Stimulated activated CD4-positive, alpha-beta T cell treated with anti-CD3 and anti-CD28 coated beads, Interleukin-4, amount 100 ng/mL, for 48 hours (primary cell): Measurements from ENCODE around the gene TMEFF1.

Experiments used
- DNase-seq, 2 donors: peaks; one replicate each; pipeline ENCODE4 v3.0.0-alpha.2; 2020; ENCODE audit warnings: low read depth in 2 of 2

TMEFF1 gene

DNA sequence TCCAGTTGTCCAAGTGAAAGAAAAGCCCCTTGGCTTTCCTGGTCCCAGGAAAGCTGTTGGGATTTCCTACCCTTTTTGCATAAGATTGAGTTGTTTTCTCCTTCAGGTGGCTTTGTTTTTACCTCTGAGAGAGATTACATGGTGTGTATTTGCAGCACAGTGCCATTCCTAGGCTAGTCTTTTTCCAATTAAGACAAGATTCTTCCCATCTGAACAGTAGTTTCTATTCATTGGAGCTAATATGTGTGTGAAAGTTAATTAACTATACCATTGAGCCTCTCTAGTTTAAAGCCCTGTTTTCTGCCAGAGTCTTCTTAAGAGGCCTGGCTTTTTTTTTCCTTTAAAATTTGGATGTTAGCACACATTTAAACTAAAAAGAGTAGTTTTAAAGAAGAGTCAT is 25.9 kb upstream of the TMEFF1 start:
- no peak for DNase-seq

DNA sequence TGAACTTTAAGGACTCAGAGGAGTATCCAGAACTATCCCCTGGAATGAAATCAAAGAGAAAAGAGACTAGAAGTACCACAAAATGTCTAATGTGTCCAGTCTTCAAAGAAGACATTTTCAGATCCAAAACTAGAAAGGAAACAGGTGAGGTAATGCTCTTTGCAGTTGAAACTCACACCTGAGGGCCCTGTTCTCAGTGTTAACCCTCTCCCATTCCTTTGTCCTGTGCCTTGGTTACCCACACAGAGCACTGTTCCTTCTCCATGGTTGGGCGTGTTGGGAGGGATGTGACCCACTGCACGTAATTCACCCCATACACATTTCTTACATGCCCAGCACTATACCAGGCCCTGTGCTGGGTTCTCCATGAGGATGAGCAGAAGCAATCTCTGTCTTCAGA is 24.7 kb upstream of the TMEFF1 start:
- DNase-seq = no peak

DNA sequence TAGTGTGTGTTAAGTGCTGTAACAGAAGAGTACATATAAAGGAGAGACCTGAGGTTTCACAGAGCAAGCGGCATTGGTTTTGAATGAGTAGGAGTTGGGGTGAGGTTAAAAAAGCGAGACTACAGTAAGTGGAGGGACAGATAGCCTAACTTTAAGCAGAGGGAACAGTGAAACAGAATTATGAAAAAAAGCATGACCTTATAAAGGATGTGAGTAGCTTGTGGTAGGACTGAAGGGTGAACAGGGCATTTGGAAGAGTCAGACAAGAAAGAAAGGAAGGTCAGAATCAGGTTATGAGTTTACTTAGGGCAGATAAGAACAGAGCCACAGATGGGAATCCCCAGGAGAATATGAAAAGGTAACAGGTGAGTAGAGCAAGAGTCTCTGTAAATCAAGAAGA is 23.5 kb upstream of the TMEFF1 start:
- no peak for DNase-seq

DNA sequence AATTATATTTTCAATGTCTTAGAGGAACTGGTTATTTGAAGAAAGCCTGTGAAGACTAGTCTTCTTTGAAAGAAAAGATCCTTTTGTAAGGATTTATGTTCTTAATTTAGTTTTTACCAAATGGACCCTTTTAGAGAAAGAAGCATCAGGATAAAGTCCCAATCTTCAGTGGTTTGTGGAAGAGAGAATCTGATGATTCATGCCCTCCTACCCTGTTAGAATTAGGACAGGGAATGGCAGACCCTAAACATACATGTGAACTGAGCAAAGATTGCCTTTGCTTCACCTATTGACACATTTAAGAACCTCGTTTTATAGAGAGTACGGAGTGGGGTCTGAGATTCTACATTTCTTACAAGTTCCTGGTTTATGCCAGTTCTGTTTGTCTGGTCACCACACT is 20.1 kb upstream of the TMEFF1 start:
- no peak for DNase-seq

DNA sequence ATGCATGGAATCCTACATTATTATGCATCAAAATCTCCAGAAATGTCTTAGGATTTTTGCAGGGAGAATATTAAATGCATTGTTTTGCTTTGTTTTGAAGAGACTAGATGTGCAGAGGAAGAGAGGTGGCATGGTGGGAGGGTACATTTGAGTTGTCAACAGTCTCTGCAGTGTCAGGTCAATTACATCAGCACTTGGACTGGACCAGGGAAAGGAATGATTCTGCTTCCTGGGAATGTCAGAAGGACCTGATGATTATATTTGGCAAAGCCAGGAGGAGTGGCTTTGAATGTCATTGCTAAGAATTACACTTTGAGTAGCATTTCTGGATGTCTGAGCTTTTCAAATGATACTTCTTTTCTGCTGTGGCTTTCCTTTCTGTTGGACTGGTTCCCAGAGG is 17.5 kb upstream of the TMEFF1 start:
- no peak for DNase-seq

- no peak for DNase-seq
These were observed 15.4 kb upstream of the TMEFF1 start for GRCh38 chr9:100457517-100457916.

- DNase-seq = no peak
These were observed 13.0 kb upstream of the TMEFF1 start for GRCh38 chr9:100459963-100460362.

DNA sequence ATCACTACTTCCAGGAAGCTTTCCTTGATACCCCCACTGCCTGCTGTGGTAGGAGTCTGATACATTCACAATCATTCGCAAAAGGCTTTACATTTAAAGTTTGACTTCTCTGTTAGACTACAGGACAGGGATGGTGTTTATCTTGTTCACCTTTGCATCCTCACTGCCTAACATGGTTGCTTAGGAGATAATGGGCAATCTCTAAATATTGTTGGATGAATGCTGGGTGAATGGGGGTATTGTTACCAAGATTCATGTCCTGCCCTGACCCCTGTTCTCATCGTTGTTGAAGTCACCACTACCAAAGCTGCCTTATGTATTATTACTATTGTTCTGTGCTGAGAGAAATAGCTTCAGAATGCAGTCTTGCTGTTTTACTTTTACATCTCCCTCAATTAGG is 7.7 kb upstream of the TMEFF1 start:
- DNase-seq = no peak

GRCh38 chr9:100465761-100466160 is 7.2 kb upstream of the TMEFF1 start:
- no peak for DNase-seq

GRCh38 chr9:100466171-100466828 is 6.6 kb upstream of the TMEFF1 start:
- DNase-seq = no peak

GRCh38 chr9:100466829-100467221 is 6.1 kb upstream of the TMEFF1 start:
- DNase-seq = no peak

DNA sequence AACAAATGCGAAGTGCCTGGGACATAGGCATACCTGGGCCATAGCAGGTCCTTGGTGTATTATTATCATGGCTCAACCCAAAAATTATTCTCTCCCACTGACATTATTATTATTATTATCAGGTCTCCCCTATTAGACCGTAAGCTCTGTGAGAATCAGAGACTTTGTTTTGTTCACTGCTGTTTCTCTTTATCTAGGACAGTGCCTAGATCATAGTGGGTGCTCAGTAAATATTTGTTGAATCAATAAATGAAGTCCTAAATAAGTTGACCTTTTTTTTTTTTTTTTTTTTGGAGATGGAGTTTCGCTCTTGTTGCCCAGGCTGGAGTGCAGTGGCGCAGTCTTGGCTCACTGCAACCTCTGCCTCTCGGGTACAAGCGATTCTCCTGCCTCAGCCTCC is 4.9 kb upstream of the TMEFF1 start:
- no peak for DNase-seq

- no peak for DNase-seq
These were observed 681 bp upstream of the TMEFF1 start for GRCh38 chr9:100472268-100472667.

DNA sequence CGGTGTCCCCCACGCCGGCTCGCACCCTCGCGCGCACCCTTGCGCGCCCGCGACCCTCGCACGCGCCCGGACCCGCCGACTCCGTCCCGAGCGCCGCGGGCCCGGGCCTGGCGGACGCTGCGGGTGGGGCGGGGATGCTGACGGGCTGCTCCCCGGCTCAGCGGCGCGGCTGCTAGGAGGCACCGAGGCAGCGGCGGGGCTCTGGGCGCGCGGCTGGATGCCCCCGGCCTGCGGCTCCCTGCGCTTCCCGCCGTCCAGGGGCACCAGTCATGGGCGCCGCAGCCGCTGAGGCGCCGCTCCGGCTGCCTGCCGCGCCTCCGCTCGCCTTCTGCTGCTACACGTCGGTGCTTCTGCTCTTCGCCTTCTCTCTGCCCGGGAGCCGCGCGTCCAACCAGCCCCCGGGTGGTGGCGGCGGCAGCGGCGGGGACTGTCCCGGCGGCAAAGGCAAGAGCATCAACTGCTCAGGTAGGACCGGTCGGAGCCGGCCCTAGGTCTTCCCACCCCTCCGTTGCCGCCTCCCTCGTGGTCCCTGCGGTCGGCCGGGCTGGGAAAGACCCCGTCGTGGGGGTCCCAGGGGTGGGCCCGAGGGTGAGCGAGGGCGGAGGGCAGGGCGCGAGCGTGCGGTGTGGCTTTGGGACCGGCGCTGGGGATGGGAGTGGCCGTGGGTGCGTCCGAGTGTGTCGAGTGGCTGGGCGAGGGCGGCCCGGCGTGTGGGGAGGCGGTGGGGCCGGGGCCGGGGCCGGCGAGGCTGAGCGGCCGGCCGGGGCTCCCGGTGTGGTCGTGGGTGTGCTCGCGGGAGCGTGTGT is 530 bp downstream of the TMEFF1 start:
- peak; percentile 22 to 38 for DNase-seq

DNA sequence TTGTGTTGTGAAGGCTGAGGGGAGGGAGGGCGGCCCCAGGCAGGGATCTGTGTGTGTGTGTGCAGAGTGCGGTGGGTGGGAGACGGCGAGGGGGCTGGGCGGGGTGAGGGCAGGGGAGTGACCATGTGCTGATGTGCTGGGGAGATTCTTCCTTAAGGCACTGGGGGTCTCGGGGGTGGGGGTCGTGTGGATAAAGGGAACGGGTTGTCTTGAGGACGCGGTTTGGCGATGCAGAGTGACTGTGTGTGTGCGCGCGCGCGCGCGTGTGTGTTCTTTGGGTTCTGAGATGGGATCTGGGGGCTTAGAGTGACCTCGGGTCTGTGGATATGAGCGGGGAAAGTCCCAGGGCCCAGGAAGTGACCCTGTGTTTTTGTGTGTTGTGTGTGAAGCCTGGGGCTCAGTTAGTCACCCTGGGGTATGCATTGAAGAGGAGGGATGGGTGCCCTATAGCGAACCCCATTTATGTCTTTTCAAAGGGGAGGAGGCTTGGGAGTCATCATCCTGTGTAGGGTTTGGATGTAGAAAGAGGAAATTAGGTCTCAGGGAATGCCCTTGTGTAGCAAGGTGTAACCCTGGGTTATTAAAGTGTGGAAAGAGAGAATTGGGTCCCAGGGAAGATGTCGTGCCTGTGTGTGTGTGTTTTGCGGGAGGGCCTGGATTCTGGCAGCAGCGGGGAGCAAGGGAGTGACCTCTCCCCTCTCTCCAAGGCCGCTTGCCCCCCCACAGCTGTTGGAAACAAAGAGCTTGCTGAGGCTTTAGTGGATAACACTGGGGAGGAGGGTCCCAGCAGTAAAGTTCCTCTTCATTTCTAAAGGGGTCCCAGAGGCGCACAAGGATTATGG is 1.4 kb downstream of the TMEFF1 start:
- DNase-seq = no peak

- no peak for DNase-seq
These were observed 2.0 kb downstream of the TMEFF1 start for GRCh38 chr9:100474924-100475276.

GRCh38 chr9:100477241-100477640 is 4.3 kb downstream of the TMEFF1 start:
- DNase-seq = no peak

GRCh38 chr9:100478192-100478591 is 5.2 kb downstream of the TMEFF1 start:
- no peak for DNase-seq

DNA sequence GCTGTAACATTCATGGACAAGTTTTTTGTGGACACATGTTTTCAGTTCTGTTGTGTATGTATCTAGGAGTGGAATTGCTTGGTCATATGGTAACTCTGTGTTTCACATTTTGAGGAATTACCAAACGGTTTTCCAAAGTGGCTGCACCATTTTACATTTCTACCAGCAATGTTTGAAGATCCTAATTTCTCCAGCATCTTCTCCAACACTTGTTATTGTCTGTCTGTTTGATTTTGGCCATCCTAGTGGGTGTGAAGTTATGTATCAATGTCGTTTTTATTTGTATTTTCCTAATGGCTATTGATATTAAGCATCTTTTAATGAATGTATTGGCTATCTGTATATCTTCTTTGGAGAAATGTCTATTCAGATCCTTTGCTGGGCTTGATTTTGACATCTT is 6.9 kb downstream of the TMEFF1 start:
- DNase-seq = no peak

GRCh38 chr9:100485196-100485595 is 12.2 kb downstream of the TMEFF1 start:
- DNase-seq = no peak

GRCh38 chr9:100486479-100487176 is 13.7 kb downstream of the TMEFF1 start:
- DNase-seq = no peak

- DNase-seq = no peak
These were observed 15.2 kb downstream of the TMEFF1 start for GRCh38 chr9:100488177-100488576.
